Right lobe of liver (tissue), 6 donors: Measurements from ENCODE around the gene CCNG1. TPM values are rescaled to one million over a fixed set of nuclear protein-coding genes. Genes with fewer than 3 reads are reported as not detected.
A peak's percentile ranks its signal among the peaks of the same experiment; 100 is the strongest.

Experiments used
- ATAC-seq, 4 donors: fragments of 200-7000 bp; cut with Tn5 transposase; one replicate each; pipeline ENCODE4 v1.9.1; 2020; ENCODE audit warnings: mild to moderate bottlenecking in 4 of 4, moderate library complexity in 4 of 4
- DNase-seq, 3 donors: peaks; one replicate each; pipeline ENCODE4 v3.0.0-alpha.2; 2020
- H3K27ac ChIP-seq, 3 donors: fragments of 200-600 bp; one replicate each; pipeline ENCODE4 v1.8.0; 2022
- H3K27me3 ChIP-seq, 2 donors: fragments of 200-600 bp; one replicate each; pipeline ENCODE4 v1.8.0; 2022
- H3K36me3 ChIP-seq, 4 donors: fragments of 200-600 bp; sonication (generic) in 1 of 4; one replicate each; pipeline versions ENCODE4 v1.5.1 to v1.8.0; 2017 to 2022; ENCODE audit warnings: control low read depth in 1 of 4
- H3K4me1 ChIP-seq, 4 donors: fragments of 200-600 bp; sonication (generic) in 1 of 4; one replicate each; pipeline versions ENCODE4 v1.5.1 to v1.8.0; 2017 to 2022; ENCODE audit warnings: control low read depth in 1 of 4
- H3K4me3 ChIP-seq, 3 donors: fragments of 200-600 bp; one replicate each; pipeline ENCODE4 v1.8.0; 2022
- H3K9me3 ChIP-seq, 4 donors: fragments of 200-600 bp; sonication (generic) in 1 of 4; one replicate each; pipeline versions ENCODE4 v1.5.1 to v1.8.0; 2017 to 2022; ENCODE audit warnings: control low read depth in 1 of 4
- CTCF ChIP-seq, 4 donors: fragments of 200-600 bp in 3 of 4; fragments of 450-650 bp in 1 of 4; IDR thresholded peaks; one replicate each; pipeline versions ENCODE4 v1.5.1 to v1.8.0; 2016 to 2022; ENCODE audit warnings: antibody characterized with exemption in 4 of 4, mild to moderate bottlenecking in 2 of 4
- POLR2A ChIP-seq: fragments of 450-650 bp; IDR thresholded peaks from one replicate; pipeline ENCODE4 v1.6.1; 2017; ENCODE audit warnings: antibody characterized with exemption, mild to moderate bottlenecking
- WGBS: methylation state at CpG from one replicate; pipeline ENCODE4 v1.1.6; 2018; ENCODE audit warnings: low coverage, low lambda C conversion rate; ENCODE audit not compliant: insufficient coverage; ENCODE audit errors: missing lambda C conversion rate; 5-methylcytosine and 5-hydroxymethylcytosine counted together
- intact Hi-C, 2 donors: fragments of 100-400 bp; cut with DNase I; formaldehyde crosslinking; loops; one replicate each; pipeline versions ENCODE4 v1.11.2 to v1.14.1; 2022
- total RNA-seq, 6 experiments: library from RNA; depleted of rRNA in 2 of 6; stranded (reverse); fragments of >200 nt in 2 of 6; fragmentation: NEBNext Ultra II Directional in 3 of 6; extraction: Animal tissue kit (Norgen Biotek cat#: 25700) in 3 of 6; gene quantifications; one replicate each; pipeline versions ENCODE4 v1.1.0 to v1.2.4, GENCODE V29; 2016 to 2023
- donor health status: DM: no; HTN: yes; CAD: no.
- donor health status: DM: no; HTN: no; CAD: no.
- donor health status: DM: no; HTN: no; CAD: no.
- donor health status: DM: no; HTN: yes; CAD: no.
- donor health status: DM: no; HTN: yes; CAD: no.

CCNG1 gene
- total RNA-seq, 6 experiments from 2014 or later = 47.7 to 146 (median 80.1) TPM

GRCh38 chr5:163436515-163436914 lies 880 bp upstream of the CCNG1 start:
- DNase-seq (no peak), ATAC-seq (no peak)
- H3K27ac ChIP-seq = peak overlapping the region; percentile 75 to 98 (median 93)
- H3K4me3 ChIP-seq = peak overlapping the region; percentile 35 to 85 (median 74)
- WGBS = 17% methylated on average over 4 of the region's 4 CpGs
- H3K4me1 ChIP-seq = peaks cover 0 to 57% (median 21%) of the 10 kb centered on the region in 4 donors
- H3K27me3 ChIP-seq = no peaks in the 10 kb centered on the region
- H3K9me3 ChIP-seq = no peaks in the 10 kb centered on the region
- peaks cover 0 to 11% (median under 1%) of the 10 kb centered on the region in 4 donors for H3K36me3 ChIP-seq
- TF ChIP-seq CTCF (IDR thresholded peaks at IDR 0.05) (no peak), POLR2A (no peak)
- intact Hi-C loops = no loop called here

- 0% methylated on average over 6 of the region's 6 CpGs for WGBS
- no peaks in the 10 kb centered on the region for H3K27me3 ChIP-seq
- ATAC-seq (no peak), DNase-seq (no peak)
- intact Hi-C loops = no loop called here
- peak overlapping the region; percentile 35 to 85 (median 74) for H3K4me3 ChIP-seq
- no peaks in the 10 kb centered on the region for H3K9me3 ChIP-seq
- no peak for TF ChIP-seq POLR2A
- H3K4me1 ChIP-seq = peaks cover 0 to 56% (median 21%) of the 10 kb centered on the region in 4 donors
- H3K36me3 ChIP-seq = peaks cover 0 to 15% (median 3%) of the 10 kb centered on the region in 4 donors
- peak overlapping the region; percentile 75 to 98 (median 93) for H3K27ac ChIP-seq
Observed at GRCh38 chr5:163437011-163437308, 435 bp upstream of the CCNG1 start.

- DNase-seq = no peak
- H3K4me1 ChIP-seq = peaks cover 0 to 39% (median 13%) of the 10 kb centered on the region in 4 donors
- H3K36me3 ChIP-seq = peaks cover 0 to 34% (median 19%) of the 10 kb centered on the region in 4 donors
- intact Hi-C loops = no loop called here
- no peak for TF ChIP-seq POLR2A
- TF ChIP-seq CTCF (IDR thresholded peaks at IDR 0.05) = no peak
- peak overlapping the region in 2 of 3 donors; percentile 94 to 98 for H3K27ac ChIP-seq
- H3K27me3 ChIP-seq = no peaks in the 10 kb centered on the region
- H3K4me3 ChIP-seq = peak overlapping the region; percentile 73 to 85 (median 74)
- H3K9me3 ChIP-seq = no peaks in the 10 kb centered on the region
- ATAC-seq = no peak
- WGBS = 15% methylated on average over 2 of the region's 2 CpGs
Observed at GRCh38 chr5:163439092-163439425, 1.7 kb downstream of the CCNG1 start.

GRCh38 chr5:163440954-163441353 lies 3.6 kb downstream of the CCNG1 start:
- no peak overlapping the region for H3K27ac ChIP-seq
- H3K4me3 ChIP-seq = peak overlapping the region in 1 of 3 donors; percentile 85
- DNase-seq (no peak), ATAC-seq (no peak)
- intact Hi-C loops = no loop called here
- TF ChIP-seq CTCF (IDR thresholded peaks at IDR 0.05) (no peak), POLR2A (no peak)
- peaks cover 0 to 52% (median 29%) of the 10 kb centered on the region in 4 donors for H3K36me3 ChIP-seq
- 46% methylated on average over 3 of the region's 3 CpGs for WGBS
- peaks cover 0 to 32% (median 6%) of the 10 kb centered on the region in 4 donors for H3K4me1 ChIP-seq
- no peaks in the 10 kb centered on the region for H3K9me3 ChIP-seq
- H3K27me3 ChIP-seq = no peaks in the 10 kb centered on the region

GRCh38 chr5:163444526-163444925 lies 7.1 kb downstream of the CCNG1 start:
- DNase-seq (no peak), ATAC-seq (no peak)
- Histone ChIP-seq H3K27ac (no peak overlapping the region), H3K27me3 (no peaks in the 10 kb centered on the region), H3K4me3 (no peak overlapping the region), H3K36me3 (peaks cover 0 to 73% (median 47%) of the 10 kb centered on the region in 4 donors), H3K4me1 (peaks cover 0 to 21% (median 5%) of the 10 kb centered on the region in 4 donors), H3K9me3 (no peaks in the 10 kb centered on the region)
- intact Hi-C loops = no loop called here
- TF ChIP-seq POLR2A (no peak), CTCF (IDR thresholded peaks at IDR 0.05) (no peak)
- 100% methylated on average over 1 of the region's 1 CpG for WGBS
